GM12878 (cell line): ENCODE measurements around the gene RAB30. TPM values are rescaled to one million over a fixed set of nuclear protein-coding genes. Genes with fewer than 3 reads are reported as not detected.

Experiments used
- ATAC-seq: fragments of 200-7000 bp; cut with Tn5 transposase; 3 replicates; pipeline ENCODE4 v1.9.1; 2020; ENCODE audit warnings: mild to moderate bottlenecking, moderate library complexity
- BruUV-seq: library from RNA; stranded (reverse); fragments of 400-500 nt; replicated peaks from 2 replicates; lab custom pipeline; 2021; lab: Mats Ljungman, UMichigan
- CTCF ChIA-PET: fragments of 300-600 bp; sonication (Branson Sonifier 250); formaldehyde crosslinking; extraction: SDS; loops from one replicate; lab custom pipeline; 2021; ENCODE audit warnings: inconsistent platforms; lab: Yijun Ruan, JAX
- POLR2A ChIA-PET: fragments of 350-600 bp; formaldehyde crosslinking; extraction: SDS; loops from one replicate; lab custom pipeline; 2021; ENCODE audit warnings: inconsistent platforms; lab: Charles Lee
- RAD21 ChIA-PET: fragments of 300-600 bp; sonication (Branson Sonifier 250); formaldehyde crosslinking; loops from one replicate; lab custom pipeline; 2023; ENCODE audit warnings: antibody characterized with exemption; ENCODE audit not compliant: unreplicated experiment; lab: Charles Lee
- SMC1A ChIA-PET: fragments of 300-600 bp; sonication (Branson Sonifier 250); formaldehyde crosslinking; loops from one replicate; lab custom pipeline; 2023; ENCODE audit not compliant: unreplicated experiment, uncharacterized antibody; lab: Charles Lee
- DNase-seq: peaks from one replicate; pipeline ENCODE4 v3.0.0-alpha.2; 2011; ENCODE audit warnings: low read depth, low spot score
- FAIRE-seq: peaks from 3 replicates; lab custom pipeline; 2011; peaks lifted over from hg19 to GRCh38; lab: Jason Lieb, UNC
- H2AFZ ChIP-seq: 2 replicates; pipeline ENCODE4 v1.6.0; 2011; ENCODE audit warnings: low read depth, low read length, control low read depth; ENCODE audit not compliant: control insufficient read depth
- H3K27ac ChIP-seq: 2 replicates; pipeline ENCODE4 v1.5.1; 2011; ENCODE audit warnings: control low read depth; ENCODE audit not compliant: control insufficient read depth, insufficient read depth
- H3K27me3 ChIP-seq, 2 experiments: replicated peaks in 1 of 2; 2 replicates each; pipeline versions ENCODE4 v1.6.0 to v1.6.1; 2011; ENCODE audit warnings: low read length in 1 of 2; ENCODE audit not compliant: control insufficient read depth in 2 of 2, insufficient read depth in 2 of 2
- H3K36me3 ChIP-seq, 2 experiments: 2 replicates each; pipeline ENCODE4 v1.5.1; 2011; ENCODE audit warnings: low read length in 1 of 2; ENCODE audit not compliant: control insufficient read depth in 2 of 2, insufficient read depth in 2 of 2
- H3K4me1 ChIP-seq: 2 replicates; pipeline ENCODE4 v1.6.1; 2011; ENCODE audit warnings: mild to moderate bottlenecking, low read length, moderate library complexity, mixed read lengths; ENCODE audit not compliant: control insufficient read depth, insufficient read depth
- H3K4me2 ChIP-seq: 2 replicates; pipeline ENCODE4 v1.6.0; 2011; ENCODE audit warnings: control low read depth; ENCODE audit not compliant: control insufficient read depth, insufficient read depth
- H3K4me3 ChIP-seq: fragments of 200-600 bp; sonication (generic); 2 replicates; pipeline ENCODE4 v1.5.1; 2016
- H3K79me2 ChIP-seq: 2 replicates; pipeline ENCODE4 v1.6.0; 2011; ENCODE audit warnings: low read length; ENCODE audit not compliant: control insufficient read depth, insufficient read depth
- H3K9ac ChIP-seq: 2 replicates; pipeline ENCODE4 v1.8.0; 2011; ENCODE audit warnings: low read length, control low read depth, mixed read lengths; ENCODE audit not compliant: control insufficient read depth, insufficient read depth
- H3K9me3 ChIP-seq: replicated peaks from 3 replicates; pipeline ENCODE4 v1.5.1; 2011; ENCODE audit warnings: mild to moderate bottlenecking, low read length; ENCODE audit not compliant: control insufficient read depth, insufficient read depth
- H4K20me1 ChIP-seq: 2 replicates; pipeline ENCODE4 v1.6.0; 2011; ENCODE audit not compliant: control insufficient read depth, insufficient read depth
- BACH1 ChIP-seq: fragments of 450-650 bp; IDR thresholded peaks from 2 replicates; pipeline ENCODE4 v1.6.1; 2017; ENCODE audit warnings: mild to moderate bottlenecking, borderline replicate concordance
- CBX5 ChIP-seq: sonication (generic); IDR thresholded peaks from 2 replicates; pipeline ENCODE4 v1.6.1; 2016; ENCODE audit warnings: low read depth, moderate library complexity, mild to moderate bottlenecking, inconsistent platforms
- ELK1 ChIP-seq: IDR thresholded peaks from 2 replicates; pipeline ENCODE4 v1.6.1; 2012; ENCODE audit warnings: low read depth, low read length, improper control_type of control experiment
- HCFC1 ChIP-seq: fragments of 150-350 bp; IDR thresholded peaks from 2 replicates; pipeline ENCODE4 v1.6.1; 2014; ENCODE audit warnings: low read length
- IRF4 ChIP-seq: IDR thresholded peaks from 2 replicates; pipeline ENCODE4 v1.6.1; 2011; ENCODE audit warnings: low read depth, low read length
- MTA2 ChIP-seq: fragments of 450-650 bp; IDR thresholded peaks from 2 replicates; pipeline ENCODE4 v1.6.1; 2016; ENCODE audit warnings: low read depth, mild to moderate bottlenecking, moderate library complexity
- NKRF ChIP-seq: fragments of 450-650 bp; conservative IDR thresholded peaks from 2 replicates; pipeline ENCODE4 v1.6.1; 2017; ENCODE audit warnings: mild to moderate bottlenecking, moderate library complexity
- SMAD1 ChIP-seq: fragments of 450-650 bp; IDR thresholded peaks from 2 replicates; pipeline ENCODE4 v1.6.1; 2018; ENCODE audit warnings: mild to moderate bottlenecking, low read depth; ENCODE audit not compliant: partially characterized antibody
- SREBF2 ChIP-seq: IDR thresholded peaks from 2 replicates; pipeline ENCODE4 v1.6.1; 2012; ENCODE audit warnings: mild to moderate bottlenecking, low read length
- TCF3 ChIP-seq: IDR thresholded peaks from 2 replicates; pipeline ENCODE4 v1.6.1; 2012; ENCODE audit warnings: low read depth, mild to moderate bottlenecking, low read length, borderline replicate concordance; ENCODE audit not compliant: insufficient read depth
- WRNIP1 ChIP-seq: IDR thresholded peaks from 2 replicates; pipeline ENCODE4 v1.6.1; 2011; ENCODE audit warnings: low read depth, low read length, improper control_type of control experiment, borderline replicate concordance
- ZNF622 ChIP-seq: fragments of 450-650 bp; IDR thresholded peaks from 2 replicates; pipeline ENCODE4 v1.6.1; 2017; ENCODE audit warnings: mild to moderate bottlenecking, inconsistent platforms
- WGBS: methylation state at CpG from one replicate; pipeline ENCODE4 v1.1.6; 2016; ENCODE audit warnings: low lambda C conversion rate; ENCODE audit not compliant: insufficient replicate concordance, insufficient coverage; ENCODE audit errors: missing lambda C conversion rate; 5-methylcytosine and 5-hydroxymethylcytosine counted together
- in situ Hi-C: fragments of 300-500 bp; cut with MboI; formaldehyde crosslinking; loops from 9 replicates; pipeline ENCODE4 v1.14.3; 2018; ENCODE audit warnings: mixed read lengths
- intact Hi-C: fragments of 100-400 bp; cut with micrococcal nuclease; formaldehyde crosslinking; loops from one replicate; pipeline ENCODE4 v1.14.2; 2022; ENCODE audit not compliant: unreplicated experiment
- polyA plus RNA-seq, 11 experiments: library from polyadenylated mRNA; depleted of rRNA in 4 of 11; unstranded in 6 of 11; stranded (reverse) in 5 of 11; fragments of >200 nt; fragmentation: Nextera tagmentation in 4 of 11; fragmentation: Illumina TruSeq in 1 of 11; extraction: Ambion mirVana in 4 of 11; extraction: Trizol in 1 of 11; gene quantifications; 1 replicate in 1 of 11; 2 replicates in 10 of 11; pipeline versions ENCODE4 v1.2.1 to v1.2.3, GENCODE V29; 2011 to 2016; ENCODE audit warnings: inconsistent platforms in 2 of 11, missing spikeins in 2 of 11, low read depth in 1 of 11
- total RNA-seq, 4 experiments: library from RNA; depleted of rRNA in 3 of 4; stranded (reverse); fragments of >200 nt in 3 of 4; fragmentation: Illumina TruSeq in 1 of 4; extraction: Trizol in 1 of 4; gene quantifications; 2 replicates each; pipeline versions ENCODE4 v1.2.1 to v1.2.3, GENCODE V29; 2013 to 2021
- TF ChIP-seq, protein P1 (sequence below): fragments of 150-350 bp; IDR thresholded peaks from 2 replicates; pipeline ENCODE4 v1.6.1; 2014; ENCODE audit warnings: mild to moderate bottlenecking, low read depth, low read length
- TF ChIP-seq, protein P2 (sequence below): IDR thresholded peaks from 2 replicates; pipeline ENCODE4 v1.6.1; 2011; ENCODE audit warnings: borderline replicate concordance, low read depth, mild to moderate bottlenecking, moderate library complexity, low read length; ENCODE audit not compliant: insufficient read depth, poor library complexity, severe bottlenecking

The RAB30 gene
- total and polyA plus RNA-seq, 10 of the 15 experiments (the other 5 are each of a cell fraction or from before 2014, with no cell fraction given): 9.8 to 26.7 (median 19.2) TPM

- no peak for TF ChIP-seq ELK1
Observed at GRCh38 chr11:83020942-83021779, 50.5 kb downstream of the RAB30 start (continued).

DNA sequence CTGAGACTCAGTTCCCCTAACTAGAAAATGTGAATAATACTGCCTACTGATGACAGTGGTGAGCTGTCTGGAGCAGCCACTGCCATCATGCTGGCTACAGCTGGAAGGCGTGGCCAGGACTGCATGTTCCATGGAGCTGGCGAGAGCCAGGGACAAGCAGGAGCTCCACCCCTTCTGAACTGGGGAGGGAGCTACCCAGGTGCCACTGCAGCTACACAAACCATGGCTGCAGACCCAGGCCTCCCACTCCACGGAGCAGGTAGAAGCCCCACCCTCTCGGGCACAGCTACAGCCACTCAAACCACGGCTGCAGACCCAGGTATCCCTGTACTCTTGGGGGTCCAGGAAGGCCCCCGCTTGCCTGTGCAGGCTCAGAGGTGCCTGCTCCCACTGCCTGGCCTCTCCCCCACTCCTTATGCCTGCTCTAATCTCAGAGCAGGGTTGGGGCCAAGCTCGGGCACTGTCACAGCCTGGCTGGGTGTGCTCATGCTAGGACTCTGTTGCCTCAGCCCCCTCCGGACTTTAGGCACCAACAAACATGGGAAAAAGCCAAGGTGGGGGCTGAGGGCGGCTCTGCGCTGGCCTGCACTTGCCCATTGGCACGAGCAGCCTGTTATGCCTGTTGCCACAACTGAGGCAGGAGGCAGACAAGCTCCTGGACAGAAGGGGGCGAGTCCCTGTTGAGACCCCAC lies 51.7 kb downstream of the RAB30 start:
- H3K27me3 ChIP-seq: no peaks in the 10 kb centered on the region
- no peak for ATAC-seq
- SMC1A ChIA-PET: interaction anchor here (1.1 to 3.5 kb wide), 7 partner anchors 10 to 58 kb away, joined by 3 to 26 read pairs (median 6); no protein-coding TSS in a partner anchor
- no peak overlapping the region for H3K27ac ChIP-seq
- no peaks in the 10 kb centered on the region for H4K20me1 ChIP-seq
- peaks cover 16% of the 10 kb centered on the region for H3K4me1 ChIP-seq
- no peak overlapping the region for H2AFZ ChIP-seq
- RAD21 ChIA-PET: interaction anchor here (1.0 to 1.3 kb wide), 4 partner anchors 12 to 51 kb away, joined by 3 to 6 read pairs (median 4); no protein-coding TSS in a partner anchor
- no peaks in the 10 kb centered on the region; the same call in 1 of the 2 replicates for H3K79me2 ChIP-seq
- 87% methylated on average over 12 of the region's 12 CpGs for WGBS
- POLR2A ChIA-PET: interaction anchor here (0.6 to 1.3 kb wide), 5 partner anchors 8 to 49 kb away, joined by 3 read pairs; no protein-coding TSS in a partner anchor
- CTCF ChIA-PET: interaction anchor here (0.6 to 1.7 kb wide), 7 partner anchors 8 to 230 kb away, joined by 3 to 10 read pairs (median 3); no protein-coding TSS in a partner anchor
- no peak for DNase-seq
- intact Hi-C loops: no loop called here
- H3K9ac ChIP-seq: no peak overlapping the region
- in situ Hi-C loops: no loop called here
- H3K4me3 ChIP-seq: no peak overlapping the region
- no peak for FAIRE-seq
- H3K4me2 ChIP-seq: no peak overlapping the region
- peaks cover 0 to 3% of the 10 kb centered on the region in 2 experiments; a peak in 2 of 4 replicates for H3K36me3 ChIP-seq
- BruUV-seq: no TSS peak
- H3K9me3 ChIP-seq: no peaks in the 10 kb centered on the region; the same call in 2 of the 3 replicates
- TF ChIP-seq NKRF: no peak
- no peak for TF ChIP-seq ZNF622
- TF ChIP-seq WRNIP1: no peak
- TF ChIP-seq TCF3: no peak
- TF ChIP-seq, protein P1, sequence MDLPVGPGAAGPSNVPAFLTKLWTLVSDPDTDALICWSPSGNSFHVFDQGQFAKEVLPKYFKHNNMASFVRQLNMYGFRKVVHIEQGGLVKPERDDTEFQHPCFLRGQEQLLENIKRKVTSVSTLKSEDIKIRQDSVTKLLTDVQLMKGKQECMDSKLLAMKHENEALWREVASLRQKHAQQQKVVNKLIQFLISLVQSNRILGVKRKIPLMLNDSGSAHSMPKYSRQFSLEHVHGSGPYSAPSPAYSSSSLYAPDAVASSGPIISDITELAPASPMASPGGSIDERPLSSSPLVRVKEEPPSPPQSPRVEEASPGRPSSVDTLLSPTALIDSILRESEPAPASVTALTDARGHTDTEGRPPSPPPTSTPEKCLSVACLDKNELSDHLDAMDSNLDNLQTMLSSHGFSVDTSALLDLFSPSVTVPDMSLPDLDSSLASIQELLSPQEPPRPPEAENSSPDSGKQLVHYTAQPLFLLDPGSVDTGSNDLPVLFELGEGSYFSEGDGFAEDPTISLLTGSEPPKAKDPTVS: no peak
- TF ChIP-seq MTA2: no peak
- no peak for TF ChIP-seq HCFC1
- TF ChIP-seq CBX5: no peak
- TF ChIP-seq SREBF2: no peak
- no peak for TF ChIP-seq BACH1
- TF ChIP-seq, protein P2, sequence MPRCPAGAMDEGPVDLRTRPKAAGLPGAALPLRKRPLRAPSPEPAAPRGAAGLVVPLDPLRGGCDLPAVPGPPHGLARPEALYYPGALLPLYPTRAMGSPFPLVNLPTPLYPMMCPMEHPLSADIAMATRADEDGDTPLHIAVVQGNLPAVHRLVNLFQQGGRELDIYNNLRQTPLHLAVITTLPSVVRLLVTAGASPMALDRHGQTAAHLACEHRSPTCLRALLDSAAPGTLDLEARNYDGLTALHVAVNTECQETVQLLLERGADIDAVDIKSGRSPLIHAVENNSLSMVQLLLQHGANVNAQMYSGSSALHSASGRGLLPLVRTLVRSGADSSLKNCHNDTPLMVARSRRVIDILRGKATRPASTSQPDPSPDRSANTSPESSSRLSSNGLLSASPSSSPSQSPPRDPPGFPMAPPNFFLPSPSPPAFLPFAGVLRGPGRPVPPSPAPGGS: no peak
- no peak for TF ChIP-seq IRF4
- no peak for TF ChIP-seq SMAD1
